Keratinocyte (primary cell): ENCODE measurements around the gene SMARCC2. TPM values are rescaled to one million over a fixed set of nuclear protein-coding genes. Genes with fewer than 3 reads are reported as not detected.
A peak's percentile ranks its signal among the peaks of the same experiment; 100 is the strongest.

Experiments
- DNase-seq: peaks from one replicate; pipeline ENCODE4 v3.0.0-alpha.2; 2011; ENCODE audit warnings: low read depth, missing footprints, low spot score
- FAIRE-seq: peaks from 2 replicates; lab custom pipeline; 2011; peaks lifted over from hg19 to GRCh38; lab: Jason Lieb, UNC
- H2AFZ ChIP-seq: 2 replicates; pipeline ENCODE4 v1.6.0; 2012; ENCODE audit warnings: low read length, control low read depth, inconsistent platforms; ENCODE audit not compliant: control insufficient read depth
- H3K27ac ChIP-seq: 2 replicates; pipeline ENCODE4 v1.5.1; 2011; ENCODE audit warnings: low read length; ENCODE audit not compliant: control insufficient read depth, insufficient read depth
- H3K27me3 ChIP-seq: 3 replicates; pipeline ENCODE4 v1.6.0; 2011; ENCODE audit warnings: low read length; ENCODE audit not compliant: control insufficient read depth, insufficient read depth; ENCODE audit errors: extremely low read depth
- H3K36me3 ChIP-seq, 2 experiments: 2 replicates in 1 of 2; 3 replicates in 1 of 2; pipeline ENCODE4 v1.5.1; 2011; ENCODE audit warnings: low read length in 2 of 2, mild to moderate bottlenecking in 1 of 2; ENCODE audit not compliant: control insufficient read depth in 2 of 2, insufficient read depth in 2 of 2; ENCODE audit errors: extremely low read depth in 1 of 2
- H3K4me1 ChIP-seq: 3 replicates; pipeline ENCODE4 v1.5.1; 2011; ENCODE audit warnings: low read length; ENCODE audit not compliant: control insufficient read depth, insufficient read depth; ENCODE audit errors: extremely low read depth
- H3K4me2 ChIP-seq: 3 replicates; pipeline ENCODE4 v1.6.0; 2011; ENCODE audit warnings: low read depth, low read length; ENCODE audit not compliant: control insufficient read depth, insufficient read depth; ENCODE audit errors: extremely low read depth
- H3K4me3 ChIP-seq, 3 experiments: fragments of 200-600 bp in 1 of 3; sonication (generic) in 1 of 3; 2 replicates in 2 of 3; 3 replicates in 1 of 3; pipeline ENCODE4 v1.5.1; 2011 to 2016; ENCODE audit warnings: low read length in 3 of 3, mild to moderate bottlenecking in 3 of 3, control low read depth in 2 of 3, inconsistent platforms in 1 of 3, low read depth in 1 of 3, mixed read lengths in 1 of 3, mixed run types in 1 of 3, moderate library complexity in 1 of 3; ENCODE audit not compliant: control insufficient read depth in 2 of 3, insufficient read depth in 2 of 3; ENCODE audit errors: extremely low read depth in 1 of 3
- H3K79me2 ChIP-seq: 2 replicates; pipeline ENCODE4 v1.6.0; 2012; ENCODE audit warnings: low read length; ENCODE audit not compliant: control insufficient read depth, insufficient read depth
- H3K9ac ChIP-seq: 3 replicates; pipeline ENCODE4 v1.6.0; 2011; ENCODE audit warnings: low read length; ENCODE audit not compliant: control insufficient read depth, insufficient read depth; ENCODE audit errors: extremely low read depth
- H3K9me1 ChIP-seq: 3 replicates; pipeline ENCODE4 v1.6.0; 2011; ENCODE audit warnings: low read length; ENCODE audit not compliant: control insufficient read depth, insufficient read depth; ENCODE audit errors: extremely low read depth
- H3K9me3 ChIP-seq: 2 replicates; pipeline ENCODE4 v1.5.1; 2012; ENCODE audit warnings: low read depth, low read length; ENCODE audit not compliant: control insufficient read depth
- H4K20me1 ChIP-seq: 3 replicates; pipeline ENCODE4 v1.6.0; 2011; ENCODE audit warnings: low read length; ENCODE audit not compliant: control insufficient read depth, insufficient read depth; ENCODE audit errors: extremely low read depth
- CTCF ChIP-seq, 3 experiments: IDR thresholded peaks in 1 of 3; conservative IDR thresholded peaks in 1 of 3; optimal IDR thresholded peaks in 1 of 3; 2 replicates in 2 of 3; 3 replicates in 1 of 3; pipeline versions ENCODE3 to v1.5.1; 2011; ENCODE audit warnings: low read length in 3 of 3, mild to moderate bottlenecking in 3 of 3, moderate library complexity in 2 of 3, control low read depth in 1 of 3, inconsistent platforms in 1 of 3; ENCODE audit not compliant: insufficient read depth in 2 of 3; ENCODE audit errors: extremely low read depth in 1 of 3
- EZH2 ChIP-seq: IDR thresholded peaks from one replicate; pipeline ENCODE4 v1.6.1; 2012; ENCODE audit warnings: inconsistent platforms, mild to moderate bottlenecking, low read length, moderate library complexity
- dilution Hi-C: fragments of 300-500 bp; cut with MboI; formaldehyde crosslinking; loops from one replicate; pipeline ENCODE4 v1.7.0; 2020; ENCODE audit warnings: low sequenced_read_pairs; ENCODE audit not compliant: extremely low pct_ligation_motif_present
- polyA plus RNA-seq, 5 experiments: library from polyadenylated mRNA; depleted of rRNA in 3 of 5; stranded (reverse) in 3 of 5; stranded (forward) in 1 of 5; unstranded in 1 of 5; fragments of >200 nt; gene quantifications; 1 replicate in 1 of 5; 2 replicates in 3 of 5; 3 replicates in 1 of 5; pipeline versions ENCODE4 v1.2.1 to v1.2.3, GENCODE V29; 2011 to 2012; ENCODE audit warnings: missing spikeins in 2 of 5, low read depth in 1 of 5, low replicate concordance in 1 of 5

The SMARCC2 gene
- polyA plus RNA-seq, 1 donor (not counting 4 experiments of a cell fraction or from before 2014, with no cell fraction given), result 32.5 TPM

DNA sequence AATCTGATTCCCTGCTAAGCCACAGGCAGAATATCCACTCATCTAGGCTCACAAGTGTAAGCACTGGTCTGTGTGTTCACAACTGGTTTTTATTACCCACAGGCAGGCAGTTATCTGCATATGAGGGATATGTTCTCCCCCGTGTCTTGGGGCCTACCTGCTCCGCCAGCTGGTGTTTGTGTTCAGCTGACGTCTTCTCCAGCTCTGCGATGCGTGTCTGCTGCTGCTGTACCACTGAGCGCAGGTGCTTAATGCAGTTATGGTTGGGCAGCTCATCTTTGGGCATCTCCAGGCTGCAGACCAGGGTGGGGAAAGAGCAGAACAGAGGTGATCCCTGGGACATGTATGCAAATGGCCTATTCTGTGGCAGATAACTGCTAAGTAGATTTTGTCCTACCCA lies 18.7 kb upstream of the SMARCC2 start:
- Histone ChIP-seq H3K9ac (no peak overlapping the region), H3K27ac (no peak overlapping the region), H4K20me1 (no peaks in the 10 kb centered on the region), H3K79me2 (no peaks in the 10 kb centered on the region), H3K36me3 (peaks cover 35 to 47% of the 10 kb centered on the region in 2 experiments), H3K4me2 (no peak overlapping the region), H3K27me3 (no peaks in the 10 kb centered on the region), H3K4me1 (no peaks in the 10 kb centered on the region), H3K9me3 (no peaks in the 10 kb centered on the region), H2AFZ (no peak overlapping the region), H3K4me3 (no peak overlapping the region), H3K9me1 (no peaks in the 10 kb centered on the region)
- FAIRE-seq (no peak), DNase-seq (no peak)
- dilution Hi-C loops, result no loop called here
- TF ChIP-seq CTCF (optimal IDR thresholded peaks at IDR 0.05 in 1 of 3, IDR thresholded peaks at IDR 0.05 in 1 of 3, conservative IDR thresholded peaks at IDR 0.05 in 1 of 3; ENCODE audit: extremely low read depth in 1 of 3, insufficient read depth in 2 of 3, low read length in 3 of 3) (no peak), EZH2 (no peak)

- TF ChIP-seq CTCF (optimal IDR thresholded peaks at IDR 0.05 in 1 of 3, IDR thresholded peaks at IDR 0.05 in 1 of 3, conservative IDR thresholded peaks at IDR 0.05 in 1 of 3; ENCODE audit: extremely low read depth in 1 of 3, insufficient read depth in 2 of 3, low read length in 3 of 3) (peak; percentile 68 to 78 (median 71)), EZH2 (no peak)
- H3K4me3 ChIP-seq, result no peak overlapping the region
- no peaks in the 10 kb centered on the region for H4K20me1 ChIP-seq
- no peaks in the 10 kb centered on the region for H3K9me1 ChIP-seq
- H2AFZ ChIP-seq, result no peak overlapping the region
- no peak overlapping the region for H3K4me2 ChIP-seq
- dilution Hi-C loops, result no loop called here
- H3K27ac ChIP-seq, result no peak overlapping the region
- FAIRE-seq (no peak), DNase-seq (no peak)
- no peaks in the 10 kb centered on the region for H3K79me2 ChIP-seq
- no peaks in the 10 kb centered on the region for H3K4me1 ChIP-seq
- no peaks in the 10 kb centered on the region for H3K9me3 ChIP-seq
- no peak overlapping the region for H3K9ac ChIP-seq
- H3K27me3 ChIP-seq, result no peaks in the 10 kb centered on the region
- H3K36me3 ChIP-seq, result peaks cover 26 to 43% of the 10 kb centered on the region in 2 experiments
Observed at GRCh38 chr12:56206452-56207166, 17.3 kb upstream of the SMARCC2 start.
